ENCODE results near the gene PABPN1L.

Gene PABPN1L

GRCh38 chr16:88913870-88914269 is 47.4 kb upstream of the PABPN1L start:
- Histone ChIP-seq H3K36me3 (ENCODE audit: low read length) (0 out of 2 replicates have a peak, but pooled peaks cover 5% of the 10 kb centered on the region), H3F3A (ENCODE audit: insufficient read depth) (no peaks in the 10 kb centered on the region), H3K4me3 (ENCODE audit: insufficient read depth, low read length, poor library complexity, severe bottlenecking) (no peak overlapping the region), H3K9me2 (replicated peaks; ENCODE audit: insufficient read depth, low read length) (no peaks in the 10 kb centered on the region), H3K27me3 (ENCODE audit: low read length) (no peaks in the 10 kb centered on the region), H2AFZ (ENCODE audit: low read depth, low read length, severe bottlenecking) (no peak overlapping the region), H3K79me2 (ENCODE audit: insufficient read depth, low read length) (peaks cover 92% of the 10 kb centered on the region), H3K4me2 (ENCODE audit: low read depth, low read length, poor library complexity, severe bottlenecking) (no peak overlapping the region), H3K9me3 (ENCODE audit: insufficient read depth, low read length) (no peaks in the 10 kb centered on the region), H3K9ac (ENCODE audit: low read length) (no peak overlapping the region), H3K27ac (ENCODE audit: low read depth, low read length) (no peak overlapping the region), H4K20me1 (ENCODE audit: low read depth, low read length) (peaks cover 34% of the 10 kb centered on the region; the same call in 1 of the 2 replicates)
- TF ChIP-seq EZH2phosphoT487 (conservative IDR thresholded peaks at IDR 0.05; ENCODE audit: low read length) = no peak

DNA sequence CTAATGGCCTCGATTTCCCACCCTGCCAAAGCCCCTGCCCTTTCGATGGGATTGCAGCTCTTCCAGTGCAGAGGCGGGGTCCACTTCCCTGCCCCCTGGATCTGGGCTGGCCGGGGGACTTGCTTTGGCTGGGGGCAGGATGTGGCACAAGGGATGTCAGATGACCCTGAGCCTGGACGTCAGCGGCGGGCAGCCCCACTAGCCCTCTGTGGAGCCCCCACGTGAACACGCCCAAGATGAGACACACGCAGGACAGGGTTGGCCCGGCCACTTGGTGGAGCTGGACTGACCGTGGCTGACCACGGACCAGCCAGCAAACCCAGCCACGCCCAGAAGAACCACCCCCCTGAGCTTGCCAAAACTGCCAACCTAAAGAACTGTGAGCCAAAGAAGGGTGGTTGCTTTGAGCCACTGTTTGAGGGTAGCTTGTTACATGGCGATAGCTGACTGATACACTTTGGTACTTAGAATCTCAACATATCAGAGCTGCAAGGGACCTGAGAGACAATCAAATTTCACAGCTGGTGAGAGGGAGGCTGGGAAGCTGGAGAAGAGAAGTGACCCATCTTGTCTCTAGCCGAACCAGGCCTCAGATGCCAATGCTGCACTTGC is 46.6 kb upstream of the PABPN1L start:
- peaks cover 37% of the 10 kb centered on the region; the same call in 1 of the 2 replicates for H4K20me1 ChIP-seq (ENCODE audit: low read depth, low read length)

DNA sequence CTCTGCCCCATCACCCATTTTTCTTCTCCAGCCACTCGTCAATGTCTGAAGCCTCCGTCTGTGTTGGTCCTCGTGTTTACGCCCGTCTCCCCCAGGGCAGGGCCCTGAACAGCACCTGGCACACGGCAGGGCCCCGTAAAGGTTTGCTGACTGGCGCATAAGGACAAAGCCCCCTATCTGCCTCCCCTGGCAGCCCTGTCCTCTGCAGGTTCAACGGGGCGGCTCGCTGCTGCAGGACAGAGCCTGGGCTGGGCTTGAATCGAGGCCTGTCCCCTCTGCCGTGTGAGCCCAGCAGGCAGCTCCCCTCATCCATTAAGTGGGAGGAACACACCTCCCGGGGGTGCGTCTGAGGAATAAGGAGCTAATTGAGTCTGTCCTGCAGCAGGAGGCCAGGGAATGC is 46.1 kb upstream of the PABPN1L start:
- Histone ChIP-seq H3K9ac (ENCODE audit: low read length) (no peak overlapping the region), H3K4me3 (ENCODE audit: insufficient read depth, low read length, poor library complexity, severe bottlenecking) (no peak overlapping the region), H3K27me3 (ENCODE audit: low read length) (no peaks in the 10 kb centered on the region), H3K79me2 (ENCODE audit: insufficient read depth, low read length) (peaks cover 92% of the 10 kb centered on the region), H3F3A (ENCODE audit: insufficient read depth) (no peaks in the 10 kb centered on the region), H4K20me1 (ENCODE audit: low read depth, low read length) (peaks cover 37% of the 10 kb centered on the region; the same call in 1 of the 2 replicates), H3K9me2 (replicated peaks; ENCODE audit: insufficient read depth, low read length) (no peaks in the 10 kb centered on the region), H2AFZ (ENCODE audit: low read depth, low read length, severe bottlenecking) (no peak overlapping the region), H3K9me3 (ENCODE audit: insufficient read depth, low read length) (no peaks in the 10 kb centered on the region), H3K27ac (ENCODE audit: low read depth, low read length) (no peak overlapping the region), H3K36me3 (ENCODE audit: low read length) (0 out of 2 replicates have a peak, but pooled peaks cover 5% of the 10 kb centered on the region), H3K4me2 (ENCODE audit: low read depth, low read length, poor library complexity, severe bottlenecking) (no peak overlapping the region)
- TF ChIP-seq CTCF (IDR thresholded peaks at IDR 0.05; ENCODE audit: insufficient read depth, low read length, poor library complexity, severe bottlenecking) = no peak
- TF ChIP-seq EZH2phosphoT487 (conservative IDR thresholded peaks at IDR 0.05; ENCODE audit: low read length) = no peak

More for the DNA sequence above, 46.6 kb upstream of the PABPN1L start:
- H3K27me3 ChIP-seq (ENCODE audit: low read length) = no peaks in the 10 kb centered on the region
- no peak overlapping the region for H3K4me2 ChIP-seq (ENCODE audit: low read depth, low read length, poor library complexity, severe bottlenecking)
- H3K27ac ChIP-seq (ENCODE audit: low read depth, low read length) = no peak overlapping the region
- H3K36me3 ChIP-seq (ENCODE audit: low read length) = 0 out of 2 replicates have a peak, but pooled peaks cover 5% of the 10 kb centered on the region
- no peak overlapping the region for H3K9ac ChIP-seq (ENCODE audit: low read length)
- no peak overlapping the region for H2AFZ ChIP-seq (ENCODE audit: low read depth, low read length, severe bottlenecking)
- H3K79me2 ChIP-seq (ENCODE audit: insufficient read depth, low read length) = peaks cover 92% of the 10 kb centered on the region
- no peak for TF ChIP-seq CTCF (IDR thresholded peaks at IDR 0.05; ENCODE audit: insufficient read depth, low read length, poor library complexity, severe bottlenecking)
- no peak for TF ChIP-seq EZH2phosphoT487 (conservative IDR thresholded peaks at IDR 0.05; ENCODE audit: low read length)
- no peaks in the 10 kb centered on the region for H3K9me2 ChIP-seq (replicated peaks; ENCODE audit: insufficient read depth, low read length)
- no peaks in the 10 kb centered on the region for H3K9me3 ChIP-seq (ENCODE audit: insufficient read depth, low read length)
- H3F3A ChIP-seq (ENCODE audit: insufficient read depth) = no peaks in the 10 kb centered on the region
- no peak overlapping the region for H3K4me3 ChIP-seq (ENCODE audit: insufficient read depth, low read length, poor library complexity, severe bottlenecking)

DNA sequence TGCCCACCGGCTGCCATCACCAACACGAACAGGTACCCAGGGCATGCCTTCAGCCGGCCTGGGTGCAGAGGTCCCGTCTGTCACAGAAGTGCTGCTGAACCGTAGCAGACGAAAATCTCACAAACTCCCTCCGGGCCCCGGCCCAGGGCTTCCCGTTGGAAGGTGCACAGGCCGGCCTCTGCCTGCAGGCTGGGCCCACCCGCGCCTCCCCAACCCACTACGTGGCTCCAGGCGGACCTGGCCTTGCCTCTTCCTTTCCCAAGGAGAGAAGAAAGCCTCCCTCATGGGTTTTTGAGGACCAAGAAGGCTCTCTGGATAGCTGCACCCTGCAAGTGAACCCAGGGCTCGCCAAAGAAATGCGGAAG is 45.5 kb upstream of the PABPN1L start:
- Histone ChIP-seq H3K27ac (ENCODE audit: low read depth, low read length) (no peak overlapping the region), H3K9me3 (ENCODE audit: insufficient read depth, low read length) (no peaks in the 10 kb centered on the region), H3K9ac (ENCODE audit: low read length) (no peak overlapping the region), H3F3A (ENCODE audit: insufficient read depth) (no peaks in the 10 kb centered on the region), H3K27me3 (ENCODE audit: low read length) (no peaks in the 10 kb centered on the region), H4K20me1 (ENCODE audit: low read depth, low read length) (peaks cover 37% of the 10 kb centered on the region; the same call in 1 of the 2 replicates), H3K4me2 (ENCODE audit: low read depth, low read length, poor library complexity, severe bottlenecking) (no peak overlapping the region), H2AFZ (ENCODE audit: low read depth, low read length, severe bottlenecking) (no peak overlapping the region), H3K9me2 (replicated peaks; ENCODE audit: insufficient read depth, low read length) (no peaks in the 10 kb centered on the region), H3K36me3 (ENCODE audit: low read length) (0 out of 2 replicates have a peak, but pooled peaks cover 5% of the 10 kb centered on the region), H3K79me2 (ENCODE audit: insufficient read depth, low read length) (peaks cover 92% of the 10 kb centered on the region), H3K4me3 (ENCODE audit: insufficient read depth, low read length, poor library complexity, severe bottlenecking) (no peak overlapping the region)
- TF ChIP-seq CTCF (IDR thresholded peaks at IDR 0.05; ENCODE audit: insufficient read depth, low read length, poor library complexity, severe bottlenecking) (no peak), EZH2phosphoT487 (conservative IDR thresholded peaks at IDR 0.05; ENCODE audit: low read length) (no peak)
